ENCODE data around the gene HOXA5.
A peak's percentile ranks its signal among the peaks of the same experiment; 100 is the strongest.

Gene HOXA5

DNA sequence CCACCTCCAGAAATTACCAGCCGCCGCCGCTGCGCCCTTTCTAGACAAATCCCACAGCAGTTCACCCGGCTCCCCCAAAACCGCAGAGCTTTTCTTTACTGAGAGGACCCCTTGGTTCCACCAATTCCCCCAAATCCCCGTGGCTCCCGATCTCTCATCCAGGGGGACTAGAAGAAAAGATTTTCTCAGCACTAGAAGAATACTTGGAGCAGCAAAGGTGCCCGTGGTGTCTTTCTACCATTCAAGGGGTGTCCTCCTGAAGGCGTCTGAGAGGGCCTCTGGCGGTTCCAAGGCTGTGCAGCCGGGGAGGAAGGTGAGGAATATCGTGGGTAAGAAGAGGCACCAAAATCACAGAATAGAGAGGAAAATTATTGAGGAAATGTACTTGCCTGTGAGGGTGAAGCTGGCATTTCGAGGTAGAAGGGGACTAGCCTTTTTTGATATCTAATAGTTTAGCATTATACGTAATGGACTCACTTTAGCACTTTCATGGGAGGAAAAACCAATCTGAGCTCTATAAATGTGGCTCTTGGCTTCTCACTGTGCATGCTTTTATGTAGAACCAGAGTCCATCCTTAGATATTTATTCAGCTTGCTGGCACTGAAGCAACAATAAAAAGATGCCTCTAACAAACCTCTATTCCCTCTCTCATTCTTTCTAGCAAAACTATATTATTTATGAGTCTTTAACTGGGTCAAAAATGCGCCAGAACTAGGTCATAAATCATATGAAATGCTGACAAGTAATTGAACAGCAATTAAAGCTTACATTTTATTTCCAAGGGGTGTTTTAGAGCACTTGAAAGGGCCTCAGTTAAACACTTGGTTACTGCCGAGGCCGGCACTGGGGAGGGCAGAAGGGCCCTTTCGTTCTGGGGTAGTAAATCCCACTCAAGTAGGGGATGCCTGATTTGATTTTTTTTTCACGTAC is 27.2 kb downstream of the HOXA5 start:
- DNase-seq: peak; percentile 24

DNA sequence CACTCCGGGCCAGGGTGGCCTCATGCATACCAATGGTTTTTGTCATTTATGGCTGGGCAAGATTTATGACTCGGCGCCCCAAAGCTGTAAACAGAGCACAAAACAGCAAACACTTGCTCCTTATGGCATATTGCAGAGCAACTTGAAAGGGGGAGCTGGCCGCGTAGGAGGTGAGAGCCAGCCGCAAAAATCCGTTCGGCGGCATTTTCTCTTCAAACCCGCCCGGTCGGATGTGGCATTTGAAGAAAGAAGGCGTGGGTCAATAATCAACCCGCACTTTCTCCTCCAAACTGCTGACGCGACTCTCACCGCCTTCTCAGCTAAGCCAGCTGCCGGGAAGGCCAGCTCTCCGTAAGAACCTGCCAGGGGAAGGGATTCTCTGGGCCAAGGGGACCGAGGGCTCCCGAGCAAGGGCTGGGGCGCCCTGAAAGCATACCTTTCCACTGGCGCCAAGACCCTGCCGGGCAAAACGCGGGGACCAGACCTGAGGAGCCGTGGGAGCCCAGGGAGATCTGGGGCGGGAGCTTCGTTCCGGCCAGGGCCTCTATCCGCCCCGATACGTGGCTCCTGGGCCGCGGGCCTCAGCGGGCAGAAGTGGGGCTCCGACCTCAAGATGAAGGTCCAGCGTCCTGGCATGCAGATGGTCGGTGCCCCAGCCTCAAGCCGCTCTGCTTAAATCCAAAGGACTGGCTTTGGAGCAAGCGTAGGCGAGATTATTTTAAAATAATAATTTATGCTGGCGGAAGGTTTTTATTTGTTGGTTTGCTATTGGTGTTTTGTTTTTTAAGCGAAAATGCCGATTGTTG is 28.1 kb downstream of the HOXA5 start:
- peak; percentile 88 for DNase-seq

DNA sequence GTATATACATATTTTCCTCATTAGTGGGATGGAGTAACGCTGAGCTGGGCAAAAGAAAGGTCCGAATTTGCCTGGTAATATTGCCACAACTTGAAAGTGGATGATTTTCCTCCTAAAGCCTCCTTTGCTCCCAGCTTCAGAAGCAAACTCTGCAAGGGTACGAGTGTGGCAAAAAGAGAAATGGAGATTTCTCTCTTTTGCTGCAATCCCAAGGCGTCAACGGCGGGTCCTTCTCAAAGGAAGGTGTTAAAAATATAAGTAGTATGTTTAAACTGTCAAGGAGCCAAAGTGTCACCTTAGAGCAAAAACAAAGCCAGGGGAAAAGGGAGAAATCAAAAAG is 28.6 kb downstream of the HOXA5 start:
- no peak for DNase-seq

DNA sequence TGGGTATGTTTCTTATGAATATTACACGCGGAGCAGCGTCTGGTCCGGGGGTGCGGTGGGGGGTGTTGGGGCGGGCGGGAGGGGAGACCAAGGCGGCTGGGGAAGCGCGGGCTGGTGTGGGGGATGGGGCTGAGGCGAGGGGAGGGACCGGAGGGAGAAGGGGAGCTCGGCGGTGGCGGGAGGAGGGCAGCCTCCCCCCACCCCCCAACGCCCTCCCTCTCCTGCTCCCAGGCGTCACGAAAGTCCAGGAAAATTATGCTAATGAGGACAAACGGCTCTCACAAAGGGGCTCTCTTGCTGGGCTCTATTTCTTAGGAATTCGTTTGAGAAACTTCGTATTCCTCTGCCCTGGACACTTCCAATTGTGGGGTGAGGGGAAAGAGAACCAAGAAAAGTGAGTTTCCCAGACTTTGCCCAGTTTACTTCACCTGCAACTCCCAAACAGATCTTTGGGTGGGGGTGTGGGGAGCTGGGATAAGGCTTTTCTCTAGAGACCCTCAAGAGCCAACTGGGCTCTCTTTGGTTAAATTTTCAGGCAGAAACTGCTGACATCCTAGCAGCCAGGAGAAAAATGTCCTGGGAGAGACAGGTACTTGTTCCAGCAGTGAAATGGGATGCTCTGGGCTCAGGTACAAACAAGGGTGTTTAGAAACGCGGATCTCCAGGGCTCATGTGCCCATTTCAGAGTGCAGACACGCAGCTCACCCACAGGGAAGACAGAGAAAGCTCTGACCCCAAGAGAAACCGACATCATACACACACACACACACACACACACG is 29.3 kb downstream of the HOXA5 start:
- peak; percentile 39 for DNase-seq

DNA sequence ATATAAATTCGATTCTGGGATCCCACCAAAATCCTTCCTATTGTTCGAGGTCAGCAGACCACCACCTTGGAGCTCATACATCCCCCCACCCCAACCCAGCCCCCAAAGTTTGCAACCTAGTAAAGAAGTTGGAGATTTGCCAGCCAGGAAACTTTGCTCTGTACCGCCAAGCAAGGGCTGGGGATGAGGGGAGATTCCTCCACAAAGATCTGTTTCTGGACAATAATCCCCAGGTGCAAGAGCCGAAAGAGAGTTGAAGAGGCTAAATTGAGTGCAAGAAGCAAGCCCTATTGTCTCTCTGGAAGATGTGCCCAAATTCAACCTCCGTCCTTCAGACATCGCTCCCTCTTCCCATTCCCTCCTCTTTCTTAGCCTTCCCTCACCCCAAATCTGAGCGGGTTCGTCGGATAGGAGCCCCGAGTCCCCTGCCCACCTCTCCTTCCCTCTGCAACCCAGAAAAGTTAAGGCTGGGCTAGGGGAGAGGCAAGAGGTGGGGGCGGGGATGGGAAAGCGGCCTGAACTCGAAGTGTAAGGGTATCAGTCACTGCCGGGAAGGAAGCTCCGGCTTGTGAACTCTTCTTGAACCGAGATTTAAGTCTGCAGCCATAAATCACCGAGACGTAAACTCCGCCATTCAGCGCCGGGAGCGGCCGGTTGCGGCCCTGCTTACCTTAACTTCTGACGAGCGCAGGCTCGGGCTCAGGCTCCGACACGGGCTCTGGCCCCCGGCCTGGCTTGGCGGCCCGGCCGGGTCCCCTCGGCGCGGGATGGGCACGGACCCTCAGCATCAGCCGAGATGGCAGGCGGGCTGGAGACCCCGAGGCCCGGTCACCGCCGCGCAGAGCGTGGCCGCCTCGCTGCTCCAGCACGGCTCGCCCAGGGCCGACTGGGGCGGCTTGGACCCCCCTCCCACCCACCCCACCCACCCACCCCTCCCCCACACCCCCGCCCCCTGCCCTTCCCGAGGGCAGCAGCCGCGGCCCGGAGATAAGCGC is 30.2 kb downstream of the HOXA5 start:
- peak; percentile 89 for DNase-seq

DNA sequence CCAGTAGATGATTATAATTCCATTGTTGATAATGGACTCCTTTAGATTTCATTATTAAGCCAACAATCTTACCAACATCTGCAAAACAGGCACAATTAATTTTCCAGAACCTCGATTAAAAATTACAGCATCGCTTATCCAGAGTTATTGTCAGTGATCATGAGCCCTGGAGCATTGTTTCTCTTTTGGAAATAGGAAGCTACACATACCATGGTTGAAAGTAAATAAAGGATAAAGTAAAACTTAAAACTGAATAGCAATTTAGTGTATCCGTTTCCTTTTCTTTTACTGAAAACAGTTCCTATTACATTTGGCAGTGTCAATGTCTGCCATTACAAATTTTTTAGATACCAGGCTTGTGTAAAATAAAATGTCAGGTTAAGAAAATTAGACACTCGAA is 31.1 kb downstream of the HOXA5 start:
- no peak for DNase-seq

DNA sequence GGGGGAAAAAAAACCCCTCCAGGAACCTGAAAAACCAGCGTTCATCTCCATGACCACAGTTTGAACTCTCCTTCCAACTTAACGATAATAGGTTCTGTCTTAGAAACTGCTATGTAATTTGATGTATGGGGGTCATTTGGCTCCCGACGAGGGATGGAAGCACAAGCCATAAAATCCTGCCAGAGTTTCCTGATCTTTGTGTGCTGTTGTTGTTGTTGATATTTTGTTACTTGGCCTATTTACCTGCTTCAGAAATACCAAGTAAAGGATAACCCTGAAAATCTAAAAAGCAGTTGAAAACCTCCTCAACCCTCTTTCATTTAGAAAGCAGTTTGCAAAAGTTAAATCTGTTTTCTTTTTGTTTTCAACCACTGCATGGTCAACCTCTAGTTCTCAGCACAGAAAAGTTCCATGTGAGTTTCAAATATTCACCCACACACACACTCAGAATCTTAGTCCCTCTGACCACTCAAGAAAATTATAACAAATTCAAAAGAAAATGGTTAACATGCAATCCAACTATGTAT is 31.7 kb downstream of the HOXA5 start:
- no peak for DNase-seq

DNA sequence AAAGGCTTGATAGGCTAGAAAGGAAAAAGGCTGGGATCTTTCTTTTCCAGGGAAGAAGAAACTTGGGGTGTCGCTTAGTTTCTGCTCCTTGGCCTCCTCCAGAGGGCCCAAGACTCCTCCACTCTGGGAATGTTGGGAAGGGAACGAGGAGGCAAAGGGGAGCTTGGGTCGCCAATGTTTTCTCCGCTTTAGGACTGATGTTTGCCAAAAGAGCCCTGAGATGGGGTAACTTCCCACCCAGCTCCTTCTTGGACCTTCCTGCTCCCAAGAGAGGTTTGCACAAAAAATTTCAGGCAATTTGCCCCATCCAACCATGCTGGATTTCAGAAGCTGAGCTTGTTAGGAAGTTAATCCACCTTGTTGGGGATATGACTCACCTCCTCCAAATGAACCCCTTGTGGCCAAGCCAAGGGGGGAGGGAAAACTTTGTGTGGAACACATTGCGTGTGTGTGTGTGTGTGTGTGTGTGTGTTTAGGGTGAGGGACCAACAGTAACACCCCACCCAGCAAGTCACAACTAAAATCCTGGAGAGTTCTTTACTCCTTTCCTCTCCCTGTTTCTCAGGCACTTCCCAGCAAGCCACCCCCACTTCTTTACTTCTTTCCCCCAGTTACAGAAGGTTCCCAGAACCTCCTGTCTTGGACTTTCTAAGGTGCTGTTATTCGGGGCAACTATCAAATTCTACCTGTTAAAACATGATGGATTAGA is 32.3 kb downstream of the HOXA5 start:
- peak; percentile 81 for DNase-seq

DNA sequence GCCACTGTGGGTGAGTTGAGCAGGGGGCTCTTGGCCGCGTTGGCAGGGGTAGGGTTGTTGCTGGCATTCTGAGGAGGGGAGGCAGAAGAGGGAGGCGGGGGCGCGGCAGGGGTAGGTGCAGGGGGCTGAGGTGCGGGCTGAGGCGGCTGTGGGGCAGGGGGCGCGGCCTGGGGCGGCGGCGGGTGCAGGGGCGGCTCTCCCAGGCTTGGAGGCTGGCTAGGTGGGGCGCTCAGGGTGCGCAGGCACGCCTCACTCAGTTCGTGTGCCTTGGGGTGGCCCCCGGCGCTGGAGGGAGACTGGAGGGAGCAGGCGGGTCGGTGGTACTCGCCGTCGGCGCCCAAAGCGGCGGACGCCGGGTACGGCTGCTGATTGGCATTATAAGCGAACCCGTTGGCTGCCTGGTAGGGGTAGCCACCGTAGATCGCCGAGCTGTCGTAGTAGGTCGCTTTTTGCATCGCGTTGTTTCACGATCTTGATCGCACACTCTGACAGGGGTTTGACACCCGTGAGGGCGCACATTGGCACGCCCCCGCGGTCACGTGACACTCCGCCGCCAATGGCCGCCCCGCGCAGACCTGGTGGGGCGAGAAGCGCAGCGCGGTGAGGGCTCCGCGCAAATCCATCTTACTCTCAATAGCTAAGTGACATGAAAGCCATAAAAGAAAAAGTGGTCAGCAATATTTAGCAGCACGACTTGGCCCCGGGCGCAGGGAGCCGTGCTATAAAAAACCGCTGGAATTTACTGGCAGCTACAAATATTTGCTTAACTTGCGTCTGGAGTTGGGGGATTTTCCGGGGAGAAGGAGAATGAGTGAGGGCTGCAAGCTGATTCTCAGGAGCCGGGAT is 33.1 kb downstream of the HOXA5 start:
- peak; percentile 27 for DNase-seq

DNA sequence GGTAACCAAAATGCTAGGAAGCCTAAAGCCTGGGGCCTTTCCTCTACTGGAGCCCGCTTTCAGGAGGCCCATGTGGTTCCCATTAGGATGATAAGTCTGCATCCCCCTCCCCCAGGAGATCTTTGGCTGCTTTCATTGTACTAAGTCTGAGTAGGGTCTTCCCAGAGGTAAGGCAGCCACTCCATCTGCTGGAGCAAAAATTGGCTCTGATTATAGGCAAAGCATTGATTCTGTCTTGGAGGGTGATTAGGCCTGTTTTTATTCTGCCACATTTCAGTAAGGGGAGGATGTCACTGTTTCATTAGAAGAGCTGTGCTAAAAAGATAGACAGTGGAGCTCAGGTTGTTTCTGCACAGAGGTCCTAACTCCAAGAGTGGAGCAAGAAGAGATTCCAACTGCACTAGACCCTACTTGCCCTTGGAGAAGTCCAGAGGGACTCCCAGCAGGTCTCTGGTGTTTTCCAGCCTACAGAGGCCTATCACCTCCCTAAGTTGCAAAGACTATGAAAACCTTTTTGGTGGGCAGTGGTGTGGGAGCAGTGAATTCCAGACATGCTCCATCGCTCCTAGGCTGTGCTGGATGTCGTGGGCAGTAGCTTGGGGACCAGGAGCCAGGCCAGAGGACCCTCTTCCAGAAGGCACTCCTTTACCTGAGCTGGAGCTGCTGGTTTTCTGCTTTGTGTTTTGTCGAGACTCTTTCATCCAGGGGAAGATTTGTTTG is 33.9 kb downstream of the HOXA5 start:
- no peak for DNase-seq

DNA sequence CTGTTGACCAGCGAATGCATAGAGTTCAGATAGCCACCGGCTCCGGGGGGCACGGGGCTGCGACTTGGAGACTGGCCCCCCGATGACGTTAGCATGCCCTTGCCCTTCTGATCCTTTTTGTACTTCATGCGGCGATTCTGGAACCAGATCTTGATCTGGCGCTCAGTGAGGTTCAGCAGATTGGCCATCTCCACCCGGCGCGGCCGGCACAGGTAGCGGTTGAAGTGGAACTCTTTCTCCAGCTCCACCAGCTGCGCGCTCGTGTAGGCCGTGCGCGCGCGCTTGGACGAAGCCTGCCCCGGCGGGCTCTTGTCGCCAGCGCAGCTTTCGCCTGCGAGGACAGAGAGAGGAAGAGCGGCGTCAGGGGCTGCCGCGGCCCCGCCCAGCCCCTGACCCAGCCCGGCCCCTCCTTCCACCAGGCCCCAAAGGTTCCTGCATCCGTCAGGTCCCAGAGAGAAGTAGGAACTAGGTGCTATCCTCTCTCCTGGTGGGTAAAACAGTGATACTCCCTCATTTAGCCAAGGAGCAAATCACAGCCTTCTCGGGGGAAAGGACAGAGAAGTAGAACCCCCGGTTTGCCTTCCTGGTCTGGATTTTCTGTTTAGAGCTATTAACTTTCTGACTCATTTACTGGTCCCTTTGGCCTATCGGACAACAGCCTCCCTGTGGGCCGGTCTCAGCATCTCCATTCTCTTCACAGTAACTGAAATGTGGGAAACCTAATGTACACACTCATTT is 34.9 kb downstream of the HOXA5 start:
- peak; percentile 77 for DNase-seq

DNA sequence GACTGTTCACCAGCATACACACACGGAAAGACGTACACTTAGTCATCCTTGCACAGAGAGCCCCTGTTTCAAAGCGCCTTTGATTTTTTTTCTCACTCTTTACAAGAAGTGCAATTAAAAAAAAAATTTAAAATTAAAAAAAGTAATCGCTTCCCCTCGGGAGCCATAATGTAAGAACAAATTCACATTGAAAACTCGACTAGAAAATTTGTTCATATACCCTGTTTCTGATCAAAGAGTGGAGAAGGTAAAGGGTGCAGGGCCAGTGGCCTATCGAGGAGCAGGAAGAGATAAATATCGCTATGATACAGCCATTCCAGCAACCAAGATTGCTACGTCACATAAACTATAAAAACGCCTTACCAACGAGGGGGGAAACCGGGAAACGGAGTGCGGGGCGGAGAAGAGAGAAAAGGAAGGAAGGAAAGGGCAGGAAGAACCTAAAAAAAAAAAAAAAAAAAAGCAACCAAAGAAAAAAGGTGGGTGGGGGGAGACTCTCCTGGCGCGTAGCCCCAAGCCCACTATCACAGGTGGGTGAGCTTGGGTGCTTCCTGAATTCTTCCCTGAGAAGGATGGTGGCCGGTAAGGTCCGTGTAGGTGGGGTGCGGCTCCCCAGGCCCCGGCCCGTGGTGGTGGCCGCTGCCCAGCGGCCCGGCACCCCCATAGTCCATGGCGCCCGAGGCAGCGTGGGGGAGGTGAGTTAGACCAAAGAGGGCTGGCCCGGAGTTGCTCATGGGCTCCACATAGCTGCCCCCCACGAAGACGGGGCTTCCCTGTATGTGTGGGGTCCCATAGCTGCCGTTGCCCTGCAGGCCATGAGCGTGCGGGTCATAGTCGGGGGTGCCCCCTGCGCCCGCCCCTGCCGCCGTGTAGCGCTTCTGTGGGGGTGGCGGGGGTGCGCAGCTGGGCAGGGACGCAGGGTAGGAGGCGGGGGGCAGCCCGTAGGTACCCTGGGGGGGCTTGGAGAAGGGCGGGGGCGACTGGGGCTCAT is 35.8 kb downstream of the HOXA5 start:
- peak; percentile 72 for DNase-seq

DNA sequence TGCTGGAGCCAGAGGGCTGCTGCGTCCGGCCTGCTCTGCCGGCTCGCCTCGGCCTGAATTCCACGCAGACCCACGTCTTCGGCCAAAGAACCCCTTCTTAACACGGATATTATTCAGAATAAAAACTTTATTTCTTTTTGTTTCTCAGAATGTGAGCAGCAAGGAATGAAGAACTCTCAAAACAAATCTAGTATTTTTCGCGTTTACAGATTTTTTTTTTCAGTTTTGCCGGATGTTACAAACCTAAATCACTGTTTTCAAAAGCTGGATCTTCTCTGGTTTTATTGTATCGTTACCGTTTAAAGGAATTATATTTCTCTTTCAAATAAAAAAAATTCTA is 36.6 kb downstream of the HOXA5 start:
- no peak for DNase-seq

DNA sequence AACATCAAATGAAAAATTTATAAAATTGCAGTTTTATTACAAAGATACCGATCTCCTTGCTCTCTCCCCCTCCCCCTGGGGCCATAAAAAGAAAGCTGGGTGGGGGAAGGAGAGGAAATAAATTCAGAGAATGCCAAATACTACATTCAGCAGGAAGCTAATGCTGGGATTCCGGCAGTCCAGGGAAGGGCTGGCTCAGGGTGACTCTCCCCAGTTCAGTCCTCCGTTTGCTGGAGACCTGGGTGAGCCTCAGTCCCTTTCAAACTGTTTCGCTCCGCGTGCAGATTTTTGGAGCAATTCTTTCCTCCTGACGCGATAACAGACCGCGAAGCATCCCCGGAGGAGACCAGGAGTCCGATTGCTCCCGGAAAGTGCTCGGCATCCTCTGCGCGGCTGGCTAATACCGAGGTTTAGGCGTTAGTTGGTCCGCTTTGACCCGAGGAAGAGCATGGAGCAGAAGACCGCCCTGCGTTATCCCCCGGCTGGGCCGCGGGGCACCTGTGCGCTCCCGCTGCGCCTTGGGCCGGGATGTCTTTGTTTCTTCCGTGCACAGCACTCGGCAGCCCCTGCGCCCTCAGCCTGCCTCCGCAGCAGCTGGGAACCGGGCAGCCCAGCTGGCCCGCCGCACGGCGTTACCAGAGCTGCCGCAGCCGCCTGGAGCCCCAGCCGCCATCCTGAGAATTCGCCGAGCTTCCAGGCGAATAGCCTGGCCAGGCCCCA is 37.1 kb downstream of the HOXA5 start:
- DNase-seq: peak; percentile 59

DNA sequence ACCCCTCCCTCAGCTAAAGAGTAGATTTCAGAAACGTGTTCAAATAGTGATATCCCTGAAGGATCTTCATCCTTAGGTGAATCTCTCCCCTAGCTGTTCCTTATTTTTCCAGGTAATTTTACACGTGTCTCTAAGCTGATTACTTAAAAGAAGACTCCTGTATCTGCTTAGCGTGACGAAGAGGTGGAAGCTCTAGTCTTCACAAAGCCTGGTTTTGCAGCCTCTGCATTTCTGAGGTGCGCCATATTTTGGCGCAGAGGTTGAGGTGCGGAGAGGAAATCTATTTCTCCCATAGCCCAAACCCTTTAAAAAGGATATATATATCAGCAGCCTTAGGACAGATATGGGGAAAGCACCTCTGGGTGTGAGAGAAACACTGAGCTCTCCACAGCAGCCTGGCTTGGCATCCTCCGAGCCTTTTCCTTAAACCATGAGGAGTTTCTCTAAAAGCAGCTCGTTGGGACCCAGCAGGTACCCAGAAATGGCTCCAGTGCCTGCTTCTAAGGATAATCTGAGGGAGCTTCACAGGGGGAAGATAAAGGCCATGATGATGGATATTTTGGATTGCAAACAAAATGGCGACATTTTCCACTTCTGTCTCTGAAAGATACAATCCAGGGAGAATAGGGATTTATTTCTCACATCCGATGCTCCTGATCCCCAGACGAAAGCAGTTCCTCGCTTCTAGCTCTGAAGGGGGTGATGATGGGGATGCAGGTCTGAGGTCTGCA is 38.0 kb downstream of the HOXA5 start:
- no peak for DNase-seq

All from HCEC 1CT (cell line).